HG03064 (cell line): ENCODE results near the gene LRP3.
"Not testable (repeated sequence)": the region's sequence is repeated elsewhere in the genome, so short reads cannot be mapped to it uniquely, and the experiment has no call there.

ENCODE experiments used
- ATAC-seq: cut with Tn5 transposase; IDR thresholded peaks from one replicate; pipeline ENCODE4 v1.9.1; 2021; ENCODE audit warnings: low read depth; ENCODE audit not compliant: unreplicated experiment

LRP3 gene

DNA sequence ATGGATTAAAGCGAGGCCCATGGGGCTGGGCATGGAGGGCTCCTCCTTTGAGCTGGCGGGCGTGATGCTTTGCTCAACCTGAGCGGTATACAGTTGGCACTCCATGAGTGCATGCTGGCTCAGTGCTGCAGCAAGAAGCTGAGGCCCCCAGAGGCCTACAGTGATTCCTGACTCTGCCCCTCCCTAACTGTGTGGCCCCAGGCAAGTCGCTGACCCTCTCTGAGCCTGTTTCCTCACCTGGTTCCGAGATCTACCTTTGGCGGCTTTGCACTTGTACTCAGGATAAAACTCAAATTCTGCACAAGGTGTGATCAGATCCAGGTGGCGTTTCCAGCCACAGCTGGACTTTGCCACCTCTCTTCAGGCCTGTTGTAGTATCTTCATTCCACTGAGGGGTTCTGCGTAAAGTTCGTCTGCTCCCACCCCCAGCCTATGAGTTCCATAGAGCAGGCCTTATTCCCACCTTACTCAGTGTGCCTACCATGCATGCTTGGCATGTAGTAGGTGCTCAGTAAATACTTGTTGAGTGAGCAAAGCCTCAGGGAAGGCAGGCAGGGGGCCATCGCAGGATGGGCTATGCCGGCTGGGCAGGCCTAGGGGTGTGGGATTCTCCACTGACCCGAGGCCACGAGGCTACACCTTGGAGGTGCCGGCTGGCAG, 7.9 kb downstream of the LRP3 start:
- ATAC-seq: no peak

DNA sequence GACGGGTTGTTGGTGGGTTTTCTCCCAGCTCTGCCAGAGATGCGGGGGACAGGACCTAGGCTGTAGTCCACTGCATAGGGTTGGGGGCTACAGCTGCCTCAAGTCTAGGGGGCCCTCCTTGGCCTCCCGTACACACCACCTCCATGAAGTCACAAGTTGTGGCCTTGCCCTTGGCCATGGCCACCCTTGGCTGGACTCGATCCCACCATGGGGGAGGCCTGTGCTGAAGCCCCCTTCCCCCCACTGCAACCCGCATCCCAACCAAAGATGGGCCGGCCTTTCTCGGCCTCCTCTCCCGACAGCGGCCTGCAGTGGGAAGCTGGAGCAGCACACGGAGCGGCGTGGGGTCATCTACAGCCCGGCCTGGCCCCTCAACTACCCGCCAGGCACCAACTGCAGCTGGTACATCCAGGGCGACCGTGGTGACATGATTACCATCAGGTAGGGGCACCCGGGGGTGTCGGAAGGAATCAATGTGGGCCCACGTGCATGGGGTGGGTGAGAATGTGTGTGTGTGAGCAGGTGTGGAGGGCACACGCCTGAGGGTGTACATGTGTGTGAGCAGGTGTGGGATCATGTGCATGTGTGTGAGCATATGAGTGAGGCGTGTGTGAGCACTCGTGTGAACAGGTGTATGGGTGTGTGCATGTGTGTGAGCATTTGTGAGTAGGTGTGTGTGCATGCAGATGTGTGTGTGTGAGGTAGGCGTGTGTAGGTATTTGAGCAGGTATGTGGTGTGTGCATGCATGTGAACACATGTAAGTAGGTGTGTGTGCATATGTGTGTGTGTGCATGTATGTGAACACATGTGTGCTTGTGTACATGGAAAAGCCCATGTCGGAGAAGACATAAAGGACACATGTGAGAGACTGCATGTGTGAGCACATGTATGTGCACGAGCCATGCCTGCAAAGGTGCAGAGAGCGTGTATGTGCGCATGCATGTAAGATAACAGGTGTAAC, 8.7 kb downstream of the LRP3 start:
- no peak for ATAC-seq

DNA sequence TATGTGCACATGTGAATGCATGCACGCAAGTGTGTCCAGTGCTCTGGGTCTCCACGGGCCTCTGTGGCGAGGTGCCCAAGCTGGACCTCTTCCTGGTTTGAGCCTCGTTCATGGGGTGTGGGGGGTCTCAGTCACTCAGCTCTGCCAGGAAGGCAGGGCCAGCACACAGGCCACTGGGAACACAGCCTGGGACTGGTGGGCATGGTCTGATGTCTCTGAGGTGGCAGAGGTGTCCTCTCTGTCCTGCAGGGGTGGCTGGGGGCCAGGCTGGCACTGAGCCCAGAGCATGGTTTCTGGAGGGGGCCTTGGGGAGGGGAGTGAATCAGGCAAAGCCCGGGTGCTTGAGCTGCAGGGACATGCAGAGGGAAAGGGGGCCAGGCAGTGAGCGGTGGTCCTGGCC, 9.4 kb downstream of the LRP3 start:
- ATAC-seq: no peak

DNA sequence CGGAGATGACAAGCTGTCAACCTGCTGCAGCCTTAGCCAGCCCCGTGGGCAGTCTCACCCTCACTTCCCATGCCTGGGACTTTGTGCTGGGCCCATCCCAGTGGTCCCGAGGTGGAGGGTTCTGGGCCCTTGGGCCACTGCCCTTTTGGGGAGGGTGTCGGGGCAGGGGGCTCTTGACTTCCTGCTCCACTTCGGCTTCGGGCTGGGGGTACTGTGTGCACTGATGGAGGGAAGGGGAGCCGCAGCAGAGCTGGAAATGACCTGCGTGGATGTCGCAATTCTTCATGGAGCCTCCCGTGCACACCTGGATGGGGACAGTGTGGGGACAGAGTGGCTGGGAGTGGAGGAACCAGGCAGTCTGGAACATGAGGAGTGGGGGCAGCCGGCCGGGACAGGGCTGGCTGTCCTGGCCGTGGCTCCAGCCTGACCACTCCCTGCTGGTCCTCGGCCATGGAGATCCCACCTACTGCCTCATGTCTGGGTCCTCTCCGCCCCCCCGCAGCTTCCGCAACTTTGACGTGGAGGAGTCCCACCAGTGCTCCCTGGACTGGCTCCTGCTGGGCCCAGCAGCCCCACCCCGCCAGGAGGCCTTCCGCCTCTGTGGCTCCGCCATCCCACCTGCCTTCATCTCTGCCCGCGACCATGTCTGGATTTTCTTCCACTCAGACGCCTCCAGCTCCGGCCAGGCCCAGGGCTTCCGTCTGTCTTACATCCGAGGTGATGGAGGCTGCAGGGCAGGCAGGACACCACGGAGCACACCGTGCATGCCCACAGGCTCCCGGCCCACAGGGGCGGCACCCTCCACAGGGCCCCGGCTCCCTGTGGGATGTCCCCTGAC, 10.2 kb downstream of the LRP3 start:
- no peak for ATAC-seq

DNA sequence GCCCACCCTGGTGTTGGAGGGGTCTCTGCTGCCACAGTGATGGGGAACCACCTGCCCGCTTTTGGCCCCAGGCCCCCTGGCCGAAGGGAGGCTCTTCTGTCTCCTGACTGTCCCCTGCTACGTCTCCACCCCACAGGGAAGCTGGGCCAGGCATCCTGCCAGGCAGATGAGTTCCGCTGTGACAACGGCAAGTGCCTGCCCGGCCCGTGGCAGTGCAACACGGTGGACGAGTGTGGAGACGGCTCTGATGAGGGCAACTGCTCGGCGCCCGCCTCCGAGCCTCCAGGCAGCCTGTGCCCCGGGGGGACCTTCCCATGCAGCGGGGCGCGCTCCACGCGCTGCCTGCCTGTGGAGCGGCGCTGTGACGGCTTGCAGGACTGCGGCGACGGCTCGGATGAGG, 11.0 kb downstream of the LRP3 start:
- ATAC-seq: no peak

DNA sequence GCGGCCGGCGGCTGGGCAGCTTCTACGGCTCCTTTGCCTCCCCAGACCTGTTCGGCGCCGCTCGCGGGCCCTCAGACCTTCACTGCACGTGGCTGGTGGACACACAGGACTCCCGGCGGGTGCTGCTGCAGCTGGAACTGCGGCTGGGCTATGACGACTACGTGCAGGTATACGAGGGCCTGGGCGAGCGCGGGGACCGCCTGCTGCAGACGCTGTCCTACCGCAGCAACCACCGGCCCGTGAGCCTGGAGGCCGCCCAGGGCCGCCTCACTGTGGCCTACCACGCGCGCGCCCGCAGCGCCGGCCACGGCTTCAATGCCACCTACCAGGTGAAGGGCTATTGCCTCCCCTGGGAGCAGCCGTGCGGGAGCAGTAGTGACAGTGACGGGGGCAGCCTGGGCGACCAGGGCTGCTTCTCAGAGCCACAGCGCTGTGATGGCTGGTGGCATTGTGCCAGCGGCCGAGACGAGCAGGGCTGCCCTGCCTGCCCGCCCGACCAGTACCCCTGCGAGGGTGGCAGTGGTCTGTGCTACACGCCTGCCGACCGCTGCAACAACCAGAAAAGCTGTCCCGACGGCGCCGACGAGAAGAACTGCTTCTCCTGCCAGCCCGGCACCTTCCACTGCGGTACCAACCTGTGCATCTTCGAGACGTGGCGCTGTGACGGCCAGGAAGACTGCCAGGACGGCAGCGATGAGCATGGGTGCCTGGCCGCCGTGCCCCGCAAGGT, 11.6 kb downstream of the LRP3 start:
- ATAC-seq: no peak

DNA sequence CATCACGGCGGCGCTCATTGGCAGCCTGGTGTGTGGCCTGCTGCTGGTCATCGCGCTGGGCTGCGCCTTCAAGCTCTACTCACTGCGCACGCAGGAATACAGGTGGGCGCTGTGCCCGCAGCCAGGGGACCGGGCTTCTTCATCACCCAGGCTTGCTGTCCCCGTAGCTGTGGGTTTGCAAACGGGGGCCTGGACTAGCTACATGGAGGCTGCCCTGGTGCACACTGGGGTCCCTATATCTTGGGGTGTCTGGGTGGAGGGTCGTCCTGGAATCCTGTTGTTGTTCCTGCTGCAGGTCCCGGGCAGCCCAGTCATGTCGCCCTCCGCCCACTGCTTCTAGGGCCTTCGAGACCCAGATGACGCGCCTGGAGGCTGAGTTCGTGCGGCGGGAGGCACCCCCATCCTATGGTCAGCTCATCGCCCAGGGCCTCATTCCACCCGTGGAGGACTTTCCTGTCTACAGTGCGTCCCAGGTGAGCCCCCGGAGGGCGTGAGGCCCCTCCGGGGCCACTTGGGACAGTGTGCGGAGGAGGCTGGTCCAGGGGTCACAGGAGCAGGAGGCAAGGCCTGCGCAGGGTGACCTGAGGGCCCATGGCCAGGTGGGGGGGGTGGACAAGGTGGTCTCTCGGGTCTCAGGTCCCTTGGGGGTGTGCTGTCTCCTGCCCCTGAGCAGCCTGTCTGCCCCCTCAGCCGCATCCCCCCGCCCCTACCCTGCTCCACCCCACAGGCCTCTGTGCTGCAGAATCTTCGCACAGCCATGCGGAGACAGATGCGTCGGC, 12.3 kb downstream of the LRP3 start:
- ATAC-seq: no peak

DNA sequence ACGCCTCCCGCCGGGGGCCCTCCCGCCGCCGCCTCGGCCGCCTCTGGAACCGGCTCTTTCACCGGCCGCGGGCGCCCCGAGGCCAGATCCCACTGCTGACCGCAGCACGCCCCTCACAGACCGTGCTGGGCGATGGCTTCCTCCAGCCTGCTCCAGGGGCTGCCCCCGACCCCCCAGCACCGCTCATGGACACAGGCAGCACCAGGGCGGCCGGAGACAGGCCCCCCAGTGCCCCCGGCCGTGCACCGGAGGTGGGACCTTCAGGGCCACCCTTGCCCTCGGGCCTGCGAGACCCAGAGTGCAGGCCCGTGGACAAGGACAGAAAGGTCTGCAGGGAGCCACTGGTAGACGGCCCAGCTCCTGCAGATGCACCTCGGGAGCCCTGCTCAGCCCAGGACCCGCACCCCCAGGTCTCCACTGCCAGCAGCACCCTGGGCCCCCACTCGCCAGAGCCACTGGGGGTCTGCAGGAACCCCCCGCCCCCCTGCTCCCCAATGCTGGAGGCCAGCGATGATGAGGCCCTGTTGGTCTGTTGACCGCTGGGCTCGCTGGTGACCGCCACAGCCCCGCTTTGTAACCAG, 13.0 kb downstream of the LRP3 start:
- ATAC-seq: no peak

DNA sequence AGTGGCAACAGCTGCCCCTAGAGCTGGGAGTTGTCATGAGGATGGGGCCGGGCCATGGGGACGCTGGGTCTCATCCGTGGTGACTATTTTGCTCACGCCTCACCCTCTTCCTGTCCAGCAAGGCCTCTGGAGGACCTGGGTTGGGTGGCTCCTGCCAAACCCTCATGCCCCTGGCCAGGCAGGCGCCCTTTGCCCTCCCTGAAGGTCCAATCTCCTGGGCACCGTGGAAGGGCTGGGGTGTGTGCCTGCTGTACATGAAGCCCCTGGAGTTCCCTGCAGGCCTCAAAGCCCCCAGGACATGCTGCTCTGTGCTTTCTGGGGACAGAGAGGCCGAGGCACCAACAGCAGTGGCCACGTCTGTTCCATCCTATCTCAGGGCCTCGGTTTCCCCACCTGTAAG, 13.8 kb downstream of the LRP3 start:
- ATAC-seq: no peak

DNA sequence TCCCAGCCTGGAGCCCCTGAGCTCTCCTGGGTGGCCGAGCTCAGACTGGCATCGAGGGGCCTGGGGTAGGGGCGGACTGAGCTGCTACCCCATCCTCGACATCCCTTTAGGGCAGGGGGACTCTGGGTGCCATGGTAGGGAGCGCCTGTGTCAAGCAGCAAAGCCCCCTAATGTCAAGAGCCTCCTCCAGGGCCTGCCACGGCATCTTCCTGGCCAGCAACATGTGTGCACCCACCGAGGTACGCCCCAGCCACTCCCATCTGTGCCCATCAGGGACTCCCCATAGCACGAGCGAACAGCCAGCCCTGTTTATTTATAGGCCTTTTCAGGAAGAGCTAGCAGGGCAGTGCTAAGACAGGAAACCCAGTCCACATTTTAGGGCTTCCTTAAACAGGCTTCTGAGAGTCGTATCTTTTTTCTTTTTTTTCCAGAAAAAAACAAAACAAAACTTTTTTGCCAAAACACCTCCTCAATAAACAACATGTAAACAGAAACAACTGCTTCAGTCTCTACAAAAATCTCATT, 14.3 kb downstream of the LRP3 start:
- no peak for ATAC-seq

DNA sequence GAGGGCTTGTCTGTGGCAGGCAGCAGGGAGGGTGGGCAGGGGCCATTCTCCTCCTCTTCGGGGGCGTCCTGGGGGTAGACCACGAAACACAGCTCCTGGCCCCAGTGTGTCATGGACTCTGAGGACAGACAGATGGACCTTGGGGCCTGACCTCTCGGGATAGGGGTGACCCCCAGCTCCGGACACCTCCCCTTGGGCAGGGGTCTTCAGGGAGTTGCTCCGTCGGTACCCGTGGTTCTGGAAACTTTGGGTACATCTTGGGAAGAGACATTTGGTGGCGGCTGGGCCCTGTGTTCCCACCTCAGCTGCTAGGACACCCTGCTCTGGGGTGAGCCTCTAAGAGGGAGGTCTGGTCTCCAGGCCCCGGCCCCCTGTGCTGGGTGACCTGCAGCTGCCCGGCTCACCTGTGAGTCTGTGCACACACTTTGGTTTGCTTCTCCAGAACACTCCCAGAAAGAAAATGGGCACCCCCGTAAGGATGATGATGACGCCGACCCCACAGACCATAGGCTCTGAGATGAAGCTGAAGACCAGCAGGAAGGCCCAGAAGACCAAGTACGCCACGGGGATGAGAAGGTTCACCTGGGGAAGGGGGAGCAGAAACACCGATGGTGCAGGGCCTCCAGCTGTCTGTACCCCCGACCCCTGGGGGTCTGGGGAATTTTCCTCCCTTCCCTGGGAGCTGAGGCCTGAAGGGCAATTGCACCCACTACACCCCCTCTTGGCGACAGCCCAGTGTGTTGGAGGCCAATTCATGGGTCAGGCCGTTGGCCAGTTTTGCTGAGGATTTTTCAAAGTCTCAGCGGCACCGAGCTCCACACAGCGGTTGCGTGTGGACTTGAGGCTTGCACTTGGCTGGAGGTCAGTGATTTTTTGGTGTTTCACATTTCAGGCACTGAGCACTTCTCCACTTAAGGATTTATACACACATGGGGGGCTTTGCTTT, 15.0 kb downstream of the LRP3 start:
- ATAC-seq: no peak

DNA sequence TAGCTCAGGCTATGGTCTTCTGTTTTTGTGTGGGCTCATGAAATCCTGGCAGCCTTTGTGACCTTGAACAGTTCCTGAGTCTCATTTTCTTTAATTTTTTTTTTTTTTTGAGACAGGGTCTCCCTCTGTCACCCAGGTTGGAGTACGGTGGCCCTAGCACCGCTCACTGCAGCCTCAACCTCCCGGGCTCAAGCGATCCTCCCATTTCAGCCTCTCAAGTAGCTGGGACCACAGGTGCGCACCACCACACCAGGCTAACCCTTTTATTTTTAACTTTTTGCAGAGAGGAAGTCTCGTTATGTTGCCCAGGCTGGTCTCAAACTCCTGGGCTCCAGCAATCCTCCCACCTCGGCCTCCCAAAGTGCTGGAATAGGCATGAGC, 15.7 kb downstream of the LRP3 start:
- ATAC-seq: not testable (repeated sequence)

DNA sequence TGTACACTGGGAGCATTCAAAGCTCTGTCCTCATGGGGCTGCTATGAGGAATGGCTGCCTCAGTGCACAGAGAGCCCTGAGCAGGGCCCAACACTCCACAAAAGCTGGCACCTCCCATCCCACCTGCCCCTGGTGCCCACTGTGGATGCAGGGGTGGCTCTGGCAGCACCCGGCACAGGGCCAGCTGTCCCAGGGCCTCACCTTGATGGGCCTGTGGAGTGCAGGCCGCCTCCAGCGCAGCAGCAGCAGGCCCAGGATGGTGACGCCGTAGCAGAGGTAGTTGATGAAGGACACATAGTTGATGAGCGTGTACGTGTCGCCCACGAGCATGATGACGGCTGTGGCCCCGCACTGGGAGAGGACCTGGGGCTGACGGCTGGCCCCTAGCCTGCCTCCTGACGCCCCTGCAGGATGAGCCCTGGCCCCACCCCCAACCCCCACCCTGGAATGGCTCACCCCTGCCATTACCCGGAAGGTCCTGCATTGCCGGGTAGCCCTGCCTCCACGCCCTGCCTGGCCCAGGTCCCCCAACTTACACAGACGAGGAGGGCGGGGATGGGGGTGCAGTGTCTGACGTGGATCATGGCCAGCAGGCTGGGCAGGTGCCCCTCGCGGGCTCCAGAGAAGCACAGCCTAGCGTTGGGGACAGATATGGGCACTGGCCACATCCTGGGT, 16.3 kb downstream of the LRP3 start:
- ATAC-seq: no peak

DNA sequence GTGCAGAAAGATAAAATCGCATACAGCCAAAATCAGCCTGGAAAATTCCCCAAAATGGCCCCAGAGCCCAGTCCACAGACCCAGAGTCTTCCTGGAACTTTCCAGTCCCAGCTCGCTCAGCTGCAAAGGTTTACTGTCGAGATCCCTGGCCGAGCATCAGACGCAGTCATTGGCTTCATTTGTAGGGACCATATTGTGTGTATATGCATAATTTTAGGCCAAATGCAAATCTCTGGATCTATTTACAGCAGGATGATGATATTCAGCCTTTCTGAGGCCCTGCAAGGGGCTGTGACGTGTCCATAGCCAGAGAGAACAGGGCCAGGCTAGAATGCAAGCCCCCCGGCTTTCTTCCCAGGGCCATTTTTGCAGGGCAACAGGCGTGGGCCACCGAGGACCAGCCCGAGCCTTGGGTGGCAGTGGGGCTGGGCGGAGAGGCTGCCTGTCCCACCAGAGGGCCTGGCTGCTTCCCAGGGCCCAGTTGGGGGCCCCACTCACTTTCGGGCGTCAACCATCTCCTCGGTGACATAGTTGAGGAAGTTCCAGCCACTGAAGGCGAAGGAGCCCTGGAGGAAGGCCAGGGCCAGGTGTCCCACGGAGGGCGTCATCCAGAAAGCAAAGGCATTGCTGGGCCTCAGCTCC, 17.8 kb downstream of the LRP3 start:
- ATAC-seq: no peak

DNA sequence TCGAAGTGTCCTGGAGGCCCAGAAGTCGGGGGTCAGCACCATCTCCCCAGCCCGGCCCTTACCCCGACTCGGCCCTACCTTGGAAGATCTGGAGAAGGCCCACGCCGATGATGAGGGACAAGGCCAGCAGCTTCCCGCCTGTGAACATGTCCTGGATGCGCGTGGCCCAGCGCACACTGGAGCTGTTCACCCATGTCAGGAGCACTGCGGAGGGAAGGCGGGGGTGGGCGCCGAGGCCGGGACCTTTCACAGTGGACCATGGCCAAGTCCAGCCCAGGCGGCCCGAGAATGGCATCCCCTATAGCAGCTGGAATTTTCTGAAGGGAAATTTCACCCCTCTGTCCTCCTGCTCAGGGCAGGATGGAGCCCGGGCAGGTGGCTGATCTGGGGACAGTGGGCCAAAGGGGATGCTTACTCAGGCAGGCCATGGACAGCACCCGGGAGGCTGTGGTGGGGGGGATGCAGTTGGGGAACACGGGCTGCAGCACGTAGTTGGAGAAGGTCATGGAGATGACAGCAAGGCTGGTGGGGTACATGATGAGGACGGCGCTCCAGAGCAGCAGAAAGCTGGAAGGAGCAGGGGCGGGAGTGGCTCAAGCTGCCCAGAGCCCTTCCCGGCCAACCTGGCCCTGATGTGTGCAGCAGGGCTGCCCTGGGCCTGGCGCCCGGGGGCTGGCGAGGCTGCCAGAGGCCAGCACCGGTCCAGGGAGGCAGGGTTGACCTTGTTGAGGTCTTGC, 18.5 kb downstream of the LRP3 start:
- no peak for ATAC-seq

DNA sequence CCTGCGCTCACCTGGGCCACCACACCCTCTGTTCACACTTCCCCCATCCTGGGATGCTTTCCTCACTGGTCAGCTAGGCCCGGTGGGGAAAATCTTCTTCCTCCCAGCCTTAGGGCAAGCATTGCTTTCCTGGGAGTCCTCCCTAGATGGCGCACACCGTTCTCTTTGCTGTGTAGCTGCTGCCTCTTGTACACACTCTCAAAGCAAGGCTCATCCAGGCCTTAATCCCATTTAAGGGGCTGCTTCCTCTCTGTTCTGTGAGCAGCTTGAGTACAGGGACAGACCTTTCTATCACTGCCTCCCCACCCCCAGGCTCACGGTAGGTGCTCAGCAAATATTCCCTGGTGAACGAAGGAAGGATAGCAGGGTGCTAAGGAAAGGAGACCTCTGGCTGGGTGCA, 20.5 kb downstream of the LRP3 start:
- no peak for ATAC-seq
